ENCODE data around the gene AQP5.

- TF ChIP-seq, protein P1, sequence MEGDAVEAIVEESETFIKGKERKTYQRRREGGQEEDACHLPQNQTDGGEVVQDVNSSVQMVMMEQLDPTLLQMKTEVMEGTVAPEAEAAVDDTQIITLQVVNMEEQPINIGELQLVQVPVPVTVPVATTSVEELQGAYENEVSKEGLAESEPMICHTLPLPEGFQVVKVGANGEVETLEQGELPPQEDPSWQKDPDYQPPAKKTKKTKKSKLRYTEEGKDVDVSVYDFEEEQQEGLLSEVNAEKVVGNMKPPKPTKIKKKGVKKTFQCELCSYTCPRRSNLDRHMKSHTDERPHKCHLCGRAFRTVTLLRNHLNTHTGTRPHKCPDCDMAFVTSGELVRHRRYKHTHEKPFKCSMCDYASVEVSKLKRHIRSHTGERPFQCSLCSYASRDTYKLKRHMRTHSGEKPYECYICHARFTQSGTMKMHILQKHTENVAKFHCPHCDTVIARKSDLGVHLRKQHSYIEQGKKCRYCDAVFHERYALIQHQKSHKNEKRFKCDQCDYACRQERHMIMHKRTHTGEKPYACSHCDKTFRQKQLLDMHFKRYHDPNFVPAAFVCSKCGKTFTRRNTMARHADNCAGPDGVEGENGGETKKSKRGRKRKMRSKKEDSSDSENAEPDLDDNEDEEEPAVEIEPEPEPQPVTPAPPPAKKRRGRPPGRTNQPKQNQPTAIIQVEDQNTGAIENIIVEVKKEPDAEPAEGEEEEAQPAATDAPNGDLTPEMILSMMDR (IDR thresholded peaks at IDR 0.05): no peak
- TF ChIP-seq POLR2A (IDR thresholded peaks at IDR 0.05): no peak
Observed at GRCh38 chr12:50006754-50007442, 45.2 kb downstream of the AQP5 start.
